ENCODE results near the gene DYNC1I1.

The DYNC1I1 gene

DNA sequence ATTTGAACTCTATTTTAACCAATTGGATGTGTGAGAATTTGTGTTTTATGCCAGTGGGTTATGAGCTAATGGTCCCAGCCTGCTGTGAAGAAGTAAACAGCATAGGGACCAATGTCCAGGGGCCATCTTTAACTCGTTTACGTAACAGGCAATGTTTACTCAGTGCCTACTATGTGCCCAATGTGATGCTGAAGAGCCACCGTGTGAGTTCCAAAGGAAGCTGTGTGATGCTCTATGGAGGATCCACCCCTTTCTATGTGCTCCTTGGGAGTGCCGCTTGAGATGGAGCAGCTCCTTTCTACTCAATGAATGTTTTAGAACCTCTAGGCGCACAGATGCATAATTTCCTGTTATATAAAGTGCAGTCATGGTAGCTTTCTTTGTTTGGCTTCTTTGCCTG, 21.3 kb downstream of the DYNC1I1 start:
- no peak for DNase-seq (ENCODE audit: low spot score)

DNA sequence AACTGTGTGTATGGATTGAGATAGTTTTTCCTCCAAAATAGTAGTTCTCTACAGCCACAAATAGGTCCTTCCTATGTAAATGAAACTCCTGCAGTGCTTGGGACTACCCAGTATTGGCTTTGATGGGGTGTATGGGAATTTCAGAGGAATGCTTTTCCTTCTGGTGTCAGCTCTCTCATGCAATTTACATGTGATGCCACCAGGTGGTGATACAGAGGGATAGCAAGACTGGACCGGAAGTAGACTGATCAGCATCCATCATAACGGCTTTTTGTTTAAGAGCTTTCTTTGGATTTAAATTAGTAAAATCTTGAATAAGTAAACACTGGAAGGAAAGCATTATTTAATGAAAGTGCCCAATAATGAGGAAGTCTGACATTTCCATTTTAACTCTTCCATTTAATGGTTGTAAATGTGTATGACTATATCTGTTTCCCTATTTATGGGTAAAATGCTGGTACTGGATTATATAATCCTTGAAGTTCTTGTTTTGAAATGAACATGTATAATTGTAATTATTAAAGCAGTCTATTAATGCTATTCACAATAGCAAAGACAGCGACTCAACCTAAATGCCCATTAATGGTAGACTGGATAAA, 22.7 kb downstream of the DYNC1I1 start:
- no peak for DNase-seq (ENCODE audit: low spot score)

DNA sequence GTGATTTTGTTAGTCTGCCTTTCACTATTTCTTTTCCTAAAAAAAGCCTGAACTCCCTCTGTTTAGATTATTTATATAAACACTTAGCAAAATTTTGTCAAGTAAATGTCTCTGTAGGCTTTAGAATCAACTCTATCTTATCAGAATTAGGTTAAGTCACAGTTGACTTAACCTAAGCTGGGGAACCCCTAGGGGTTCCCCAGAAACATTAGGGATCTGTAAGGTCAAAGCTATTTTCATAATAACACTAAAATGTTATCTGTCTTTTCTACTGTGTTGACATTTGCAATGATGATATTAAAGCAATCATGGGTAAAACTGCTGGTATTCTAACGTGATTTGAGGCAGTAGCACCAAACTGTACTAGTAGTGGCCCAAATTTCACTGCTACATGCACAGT, 24.3 kb downstream of the DYNC1I1 start:
- no peak for DNase-seq (ENCODE audit: low spot score)

DNA sequence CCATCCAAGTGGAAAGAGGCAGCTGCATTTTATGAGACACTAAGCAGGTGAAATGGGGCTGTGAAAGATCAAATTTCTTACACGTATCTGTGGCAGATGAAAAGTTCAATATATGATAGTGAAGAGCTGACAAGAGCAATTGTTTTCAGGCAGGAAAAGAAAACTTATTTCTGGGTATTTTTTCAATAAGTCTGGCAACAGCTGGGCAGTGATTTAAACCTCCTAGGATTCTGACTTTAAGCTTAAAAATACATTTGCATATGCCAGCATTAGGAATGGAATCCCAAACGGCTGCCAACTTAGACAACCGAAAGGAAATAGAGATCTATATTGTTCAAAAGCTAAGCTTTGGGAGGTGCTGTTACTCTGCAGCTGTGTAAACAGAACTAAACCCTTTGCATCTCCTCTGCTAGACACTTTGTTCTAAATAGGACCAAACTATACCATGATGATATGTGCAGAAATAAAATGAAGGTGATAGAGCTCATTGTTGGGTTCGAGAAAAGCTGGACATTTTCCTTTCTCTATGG, 26.1 kb downstream of the DYNC1I1 start:
- DNase-seq (ENCODE audit: low spot score): no peak

DNA sequence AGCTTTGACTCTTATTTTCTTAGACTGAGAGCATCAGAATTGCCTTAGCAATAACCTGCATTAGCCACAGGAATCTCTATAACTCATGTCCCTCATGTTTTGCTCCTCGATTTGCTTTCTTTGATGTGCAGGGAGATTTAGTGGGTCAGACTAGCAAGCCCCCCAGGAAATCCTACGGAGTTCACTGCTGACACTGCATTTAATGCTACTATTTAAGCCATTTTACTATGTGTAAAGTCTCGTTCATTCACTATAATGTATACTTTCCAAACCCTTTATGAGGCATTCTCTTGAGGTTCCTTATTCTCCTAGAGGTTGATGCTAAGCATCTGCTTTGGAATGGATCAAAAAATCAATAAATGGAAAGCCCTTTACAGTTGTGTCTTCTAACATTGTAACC, 28.4 kb downstream of the DYNC1I1 start:
- no peak for DNase-seq (ENCODE audit: low spot score)

DNA sequence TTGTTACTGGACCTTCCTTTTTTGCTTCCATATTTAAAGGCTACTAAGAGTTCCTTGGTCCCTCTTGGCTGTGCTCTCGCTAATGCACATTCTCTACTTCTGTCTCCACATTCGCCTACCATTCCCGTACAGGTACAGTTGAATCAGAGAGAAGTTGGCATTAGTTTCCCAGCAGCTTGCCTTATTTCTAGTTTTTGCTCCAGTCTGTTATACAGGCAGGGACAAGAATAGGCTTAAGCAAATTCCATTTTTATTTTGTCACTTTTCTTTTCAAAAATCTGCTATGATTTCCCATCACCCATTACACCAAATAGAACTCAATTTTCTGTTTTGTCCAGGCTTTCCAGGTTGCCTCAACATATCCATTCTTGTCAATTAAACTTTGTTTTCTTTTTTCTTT, 29.9 kb downstream of the DYNC1I1 start:
- no peak for DNase-seq (ENCODE audit: low spot score)

DNA sequence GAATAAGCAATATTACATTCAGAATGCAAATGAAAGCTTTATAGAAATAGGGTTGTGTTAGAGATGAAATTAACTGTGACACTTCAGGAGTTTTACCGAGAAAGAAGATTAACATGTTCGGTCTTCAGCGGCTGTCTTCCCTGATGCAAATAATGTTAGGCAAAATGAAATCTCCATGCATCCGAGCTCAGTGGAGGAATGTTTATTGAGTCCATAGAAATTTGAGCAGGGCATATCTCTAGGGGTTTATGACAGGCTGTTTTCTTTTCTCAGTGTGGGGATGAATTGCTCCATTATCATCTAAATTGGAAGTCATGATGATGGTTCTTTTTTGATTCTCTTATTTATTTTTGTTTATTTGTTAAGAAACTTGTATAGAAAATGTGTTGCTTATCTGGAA, 31.7 kb downstream of the DYNC1I1 start:
- no peak for DNase-seq (ENCODE audit: low spot score)

DNA sequence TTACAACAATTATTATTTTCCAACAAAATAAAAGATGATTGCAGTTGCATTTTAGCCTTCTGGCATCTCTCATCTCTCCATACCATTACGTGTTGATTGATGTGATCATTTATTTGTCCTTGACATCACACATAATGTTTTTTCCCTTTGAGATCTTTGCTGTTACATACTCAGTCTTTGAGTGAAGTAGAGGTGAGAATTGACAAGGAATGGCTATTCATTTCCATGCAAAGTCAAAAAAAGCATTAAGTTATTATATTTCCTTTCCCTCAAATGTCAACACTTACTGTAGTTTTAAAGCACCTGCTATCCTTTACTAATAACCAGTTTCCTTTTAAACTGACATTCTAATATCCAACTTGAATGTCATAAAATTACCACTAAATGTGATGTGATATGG, 33.6 kb downstream of the DYNC1I1 start:
- DNase-seq (ENCODE audit: low spot score): no peak

DNA sequence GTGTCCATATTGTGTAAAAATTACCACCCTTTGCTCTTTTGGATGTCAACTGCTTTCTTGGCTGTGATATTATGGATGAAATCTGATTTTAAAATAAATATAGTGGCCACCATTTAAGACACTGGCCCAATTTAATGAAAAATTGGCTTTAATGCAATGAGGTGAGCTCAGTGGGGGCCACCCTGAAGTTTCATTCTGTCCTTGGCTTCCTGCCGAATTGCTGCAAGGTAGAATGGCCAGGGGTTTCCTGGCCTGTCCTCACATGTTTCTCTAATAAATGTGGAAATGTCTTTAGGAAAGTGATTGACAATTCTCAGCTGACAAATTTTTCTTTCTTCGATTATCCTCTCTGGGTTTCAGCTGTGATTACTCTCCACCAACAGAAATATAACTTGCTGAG, 36.0 kb downstream of the DYNC1I1 start:
- DNase-seq (ENCODE audit: low spot score): no peak

DNA sequence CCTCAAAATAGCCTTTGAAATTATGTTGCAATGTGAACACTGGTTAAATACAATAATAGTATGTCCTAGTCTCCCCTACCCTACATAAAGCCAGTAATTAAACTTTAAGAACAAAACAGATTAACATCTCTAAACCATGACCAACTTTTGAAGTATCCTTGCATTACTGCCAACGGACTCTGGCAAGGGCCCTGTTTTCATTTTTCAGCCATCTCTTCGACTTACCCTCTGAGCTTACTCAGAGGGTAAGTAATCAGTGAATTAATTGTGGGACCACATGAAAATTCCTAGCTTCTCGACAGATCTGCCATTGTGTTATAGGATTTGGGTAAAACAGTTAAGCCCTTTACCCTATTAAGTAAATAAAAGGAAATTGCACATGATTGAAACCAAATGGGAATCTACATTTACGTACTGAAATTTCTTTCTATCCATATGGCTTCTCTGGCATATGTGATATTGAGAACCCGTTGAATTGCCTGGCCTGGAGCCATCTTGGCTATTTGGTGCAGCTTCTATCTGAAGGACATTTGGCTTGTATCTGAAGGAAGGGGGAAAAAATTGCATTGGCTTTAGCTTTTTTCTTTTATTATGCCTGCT, 39.6 kb downstream of the DYNC1I1 start:
- no peak for DNase-seq (ENCODE audit: low spot score)

DNA sequence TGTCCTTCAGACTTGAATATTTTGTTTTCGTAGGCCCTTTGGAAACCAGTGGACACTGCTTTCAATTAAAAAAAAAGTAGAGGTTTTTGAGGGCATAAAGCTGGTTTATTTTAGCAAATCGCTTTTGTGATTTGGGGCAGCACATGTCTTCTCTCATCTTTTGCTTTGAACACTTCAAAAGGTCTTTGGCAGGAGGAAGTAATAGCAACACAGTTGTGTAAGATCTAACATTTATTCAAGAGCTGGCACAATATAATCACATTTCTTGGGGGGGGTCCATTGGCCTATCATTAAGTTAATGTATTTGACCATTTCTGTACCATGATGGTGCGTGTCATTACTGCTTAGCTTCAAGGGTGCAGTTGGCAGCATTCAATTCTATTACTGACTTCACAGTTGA, 42.4 kb downstream of the DYNC1I1 start:
- DNase-seq (ENCODE audit: low spot score): no peak

DNA sequence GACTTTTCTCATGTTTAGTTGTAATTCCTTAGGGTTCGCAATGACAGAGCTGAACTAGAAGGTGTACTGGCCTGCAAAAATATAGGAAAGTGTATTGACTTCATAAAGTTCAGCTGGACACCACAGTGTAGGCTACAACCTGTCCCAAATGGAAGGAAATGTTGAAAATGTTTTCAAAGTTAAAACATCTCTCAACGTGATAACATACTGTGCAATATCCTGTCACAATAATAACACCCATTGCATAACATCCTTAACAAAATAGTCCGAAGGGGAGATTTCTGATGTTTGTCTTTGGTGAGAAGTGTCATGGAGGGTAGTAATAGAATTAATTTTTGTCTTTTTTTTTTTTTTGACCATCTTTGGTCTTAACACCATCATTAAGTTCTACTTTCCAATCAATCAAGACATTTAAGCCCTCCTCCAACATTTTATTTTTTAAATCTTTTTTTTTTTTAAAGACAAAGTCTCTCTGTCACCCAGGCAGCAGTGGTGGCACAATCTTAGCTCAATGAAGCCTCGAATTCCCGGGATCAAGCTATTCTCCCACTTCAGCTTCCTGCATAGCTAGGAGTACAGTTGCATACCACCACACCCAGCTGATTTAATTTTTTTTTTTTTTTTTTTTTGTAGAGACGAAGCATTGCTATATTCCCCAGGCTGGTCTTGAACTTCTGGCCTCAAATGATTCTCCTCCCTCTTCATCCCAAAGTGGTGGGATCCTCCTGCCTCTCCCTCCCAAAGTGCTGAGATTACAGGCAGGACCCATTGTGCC, 45.7 kb downstream of the DYNC1I1 start:
- DNase-seq (ENCODE audit: low spot score): no peak

DNA sequence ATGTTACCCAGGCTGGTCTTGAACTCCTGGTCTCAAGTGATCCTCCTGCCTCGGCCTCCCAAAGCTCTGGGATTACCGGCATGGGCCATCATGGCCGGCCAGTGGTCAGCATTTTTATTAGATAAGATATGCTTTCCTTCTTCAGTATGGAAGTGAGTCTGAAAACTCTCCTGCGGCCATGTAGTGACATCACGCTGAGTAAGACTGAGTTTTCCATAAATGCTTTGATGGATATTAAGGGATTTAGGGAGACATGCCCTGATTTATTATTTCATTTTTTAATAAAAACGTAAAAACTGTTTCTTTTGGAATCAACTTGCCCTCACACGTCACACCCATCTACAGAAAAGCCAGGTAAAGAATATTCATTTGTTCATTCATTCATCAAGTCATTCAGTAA, 48.4 kb downstream of the DYNC1I1 start:
- no peak for DNase-seq (ENCODE audit: low spot score)

DNA sequence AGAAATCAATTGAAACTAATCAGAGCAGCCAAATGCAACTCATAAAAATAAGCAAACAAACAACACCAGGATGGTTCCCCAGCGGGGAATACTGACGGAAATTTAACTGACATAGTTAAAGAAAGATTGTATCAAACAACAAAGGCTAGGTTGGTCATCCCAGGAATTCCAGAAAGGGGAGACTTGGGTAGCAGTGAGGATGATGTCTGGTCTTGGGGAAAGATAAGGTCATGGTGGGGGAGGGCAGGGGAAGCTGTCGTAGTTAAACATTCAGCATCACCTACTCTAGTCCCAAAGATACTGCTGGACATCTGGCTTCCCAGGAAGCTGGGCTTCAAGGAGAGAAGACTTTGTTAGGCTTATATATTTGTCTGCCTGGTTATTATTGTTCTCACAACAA, 50.4 kb downstream of the DYNC1I1 start:
- DNase-seq (ENCODE audit: low spot score): no peak

DNA sequence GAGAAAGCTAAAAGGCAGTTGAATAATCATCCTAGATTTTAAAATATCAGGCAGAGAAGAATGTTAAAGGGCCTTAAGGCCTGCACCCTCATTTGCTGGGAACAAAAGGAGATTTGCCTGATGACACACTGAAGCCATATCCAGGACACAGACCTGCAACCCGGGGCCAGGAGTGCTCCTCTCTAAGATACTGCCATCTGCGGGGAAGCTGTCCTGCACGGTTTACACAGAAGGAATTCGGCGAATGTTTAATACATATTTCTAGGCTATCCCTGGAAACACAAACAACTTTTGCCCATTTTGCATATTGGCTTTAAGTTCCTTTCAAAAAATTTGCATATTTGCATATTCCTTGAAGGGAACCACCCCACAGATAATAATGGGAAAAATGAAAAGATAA, 52.3 kb downstream of the DYNC1I1 start:
- DNase-seq (ENCODE audit: low spot score): no peak

DNA sequence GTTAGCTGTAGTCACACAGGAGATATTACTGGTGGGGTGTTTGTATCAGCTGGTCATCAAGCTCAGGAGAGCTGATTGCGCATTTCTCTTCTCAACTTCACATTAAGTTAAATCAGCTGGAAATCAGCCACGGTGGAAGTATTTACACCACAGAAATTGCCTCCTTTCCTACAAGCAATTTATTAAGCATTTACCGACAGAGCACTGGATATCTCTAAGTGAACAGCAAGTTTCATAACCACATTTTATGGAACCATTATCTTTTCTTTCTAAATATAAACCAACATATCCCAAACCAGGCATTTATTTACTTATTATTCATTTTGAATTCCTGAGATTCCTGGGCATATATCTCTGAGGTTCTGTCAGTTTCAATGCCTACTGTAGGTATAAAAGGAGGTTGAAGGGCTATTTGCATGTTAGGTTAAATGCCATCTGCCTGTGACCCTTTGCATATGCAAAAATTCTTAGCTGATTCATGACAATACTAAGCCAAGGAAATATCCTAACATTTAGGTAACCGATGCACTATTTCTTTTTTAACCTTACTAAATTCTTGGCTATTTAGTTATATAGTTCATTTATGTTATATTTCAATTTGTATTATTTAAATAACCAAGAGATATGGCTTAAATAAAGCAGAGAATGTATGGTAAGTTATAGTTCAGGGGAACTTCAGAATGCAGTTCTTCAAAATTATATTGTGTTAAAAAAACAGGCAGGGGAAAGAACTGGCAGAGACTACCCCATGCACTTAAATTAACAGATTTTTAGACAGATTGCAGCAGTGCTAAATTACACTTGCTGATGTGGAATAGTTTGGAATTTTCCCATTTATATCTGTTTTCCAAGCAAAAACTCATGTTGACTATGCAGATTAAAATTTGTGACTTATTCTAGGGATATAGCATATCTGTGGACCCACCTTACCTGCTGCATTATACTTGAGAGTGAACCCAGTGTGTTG, 56.8 kb downstream of the DYNC1I1 start:
- DNase-seq (ENCODE audit: low spot score): no peak

DNA sequence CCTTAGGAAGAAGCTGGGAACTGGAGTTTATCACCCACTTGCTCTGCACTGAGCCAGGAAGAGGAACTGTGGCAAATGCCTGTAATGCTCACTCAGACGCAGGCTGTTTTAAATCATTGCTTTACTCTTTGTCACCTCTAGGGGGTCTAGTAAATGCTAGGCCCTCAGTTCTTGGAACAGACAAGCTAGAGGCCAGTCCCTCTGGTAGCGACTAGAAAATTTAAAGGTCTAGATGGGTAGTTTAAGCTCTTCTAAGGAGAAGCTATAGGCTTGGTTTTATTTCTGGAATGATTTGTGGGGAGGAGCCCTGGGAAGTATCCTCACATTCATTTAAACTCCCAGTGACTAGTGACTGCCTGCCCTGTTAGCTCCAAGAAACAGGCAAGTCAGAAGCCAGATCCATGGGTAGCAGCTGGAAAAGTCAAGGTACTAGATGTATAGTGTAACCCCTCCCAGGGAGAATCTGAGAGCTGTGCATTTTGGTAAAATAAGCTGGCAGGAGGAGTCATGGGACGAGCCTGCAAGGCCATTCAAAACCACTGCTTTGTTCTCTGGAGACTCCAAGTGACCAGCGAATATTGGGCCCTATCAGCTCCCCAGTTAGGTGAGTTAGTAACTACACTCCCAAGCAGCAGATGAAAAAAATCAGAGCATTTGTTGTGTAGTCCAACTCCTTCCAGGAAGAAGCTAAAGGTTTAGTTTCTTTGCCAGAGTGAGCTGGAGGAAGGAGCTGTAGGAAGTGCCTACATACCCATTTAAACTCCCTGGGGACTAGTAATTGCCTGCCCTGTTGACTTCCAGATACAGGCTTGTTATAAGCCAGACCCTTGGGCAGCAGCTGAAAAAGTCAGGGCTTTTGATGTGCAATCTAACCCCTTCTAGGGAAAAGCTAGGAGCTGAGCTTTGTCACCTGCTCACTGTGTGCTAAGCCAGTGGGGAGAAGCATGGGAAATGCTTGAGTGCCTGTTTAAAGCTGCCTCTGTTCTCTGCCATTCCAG, 68.9 kb downstream of the DYNC1I1 start:
- no peak for DNase-seq (ENCODE audit: low spot score)

DNA sequence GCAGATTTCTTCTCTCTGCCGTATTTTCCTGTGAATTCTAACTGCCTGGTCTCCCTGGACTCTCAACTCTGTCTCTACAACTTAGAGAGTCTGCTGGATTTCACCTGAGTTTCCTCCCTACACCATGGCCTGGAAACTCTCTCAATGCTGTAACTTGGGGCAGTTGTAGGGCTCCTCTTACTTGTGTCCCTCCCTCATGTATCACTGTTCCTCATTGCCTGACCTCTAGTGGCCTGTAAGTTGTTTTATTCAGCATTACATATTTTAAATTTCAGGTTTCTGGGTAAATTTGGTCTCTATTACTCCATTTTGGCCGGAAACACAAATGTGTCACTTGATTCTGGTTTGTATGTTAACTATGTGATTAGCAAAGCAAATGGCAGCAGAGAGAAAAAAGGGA, 70.9 kb downstream of the DYNC1I1 start:
- DNase-seq (ENCODE audit: low spot score): no peak

DNA sequence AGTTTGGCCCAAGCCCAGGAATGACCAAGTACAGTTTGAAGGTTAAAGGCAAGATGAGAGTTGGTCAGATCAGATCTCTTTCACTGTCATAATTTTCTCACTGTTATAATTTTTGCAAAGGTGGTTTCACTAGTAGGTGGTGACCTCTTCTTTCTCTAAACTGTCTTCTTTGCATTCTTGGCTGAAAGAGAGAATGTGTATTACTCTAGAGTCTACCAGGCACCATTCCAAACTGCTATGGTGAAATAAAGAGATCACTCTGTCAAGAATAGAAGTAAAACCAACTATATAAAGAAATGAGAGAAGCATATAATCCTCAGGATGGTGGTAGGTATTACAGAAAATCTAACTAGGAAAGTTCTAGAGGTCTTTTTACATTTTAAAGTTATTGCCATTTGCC, 72.7 kb downstream of the DYNC1I1 start:
- no peak for DNase-seq (ENCODE audit: low spot score)

DNA sequence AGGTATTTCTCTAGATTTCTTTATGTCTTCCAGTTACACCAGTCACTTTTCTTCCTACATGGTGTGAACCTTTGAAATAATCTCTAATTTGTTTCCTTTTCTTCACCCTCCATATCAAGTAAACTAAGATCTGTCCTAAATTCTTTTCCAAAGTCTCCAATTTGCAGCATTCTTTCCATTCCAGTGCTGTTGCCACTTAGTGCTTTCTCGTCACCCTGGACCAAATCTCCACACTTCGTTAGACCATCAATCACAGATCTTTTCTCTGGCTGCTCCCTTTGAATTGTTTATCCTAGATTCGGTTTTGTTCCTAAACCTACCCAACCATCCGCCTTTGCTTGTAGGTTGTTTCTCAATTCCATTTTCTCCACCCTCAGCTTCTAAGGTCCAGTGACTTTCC, 74.7 kb downstream of the DYNC1I1 start:
- DNase-seq (ENCODE audit: low spot score): no peak

DNA sequence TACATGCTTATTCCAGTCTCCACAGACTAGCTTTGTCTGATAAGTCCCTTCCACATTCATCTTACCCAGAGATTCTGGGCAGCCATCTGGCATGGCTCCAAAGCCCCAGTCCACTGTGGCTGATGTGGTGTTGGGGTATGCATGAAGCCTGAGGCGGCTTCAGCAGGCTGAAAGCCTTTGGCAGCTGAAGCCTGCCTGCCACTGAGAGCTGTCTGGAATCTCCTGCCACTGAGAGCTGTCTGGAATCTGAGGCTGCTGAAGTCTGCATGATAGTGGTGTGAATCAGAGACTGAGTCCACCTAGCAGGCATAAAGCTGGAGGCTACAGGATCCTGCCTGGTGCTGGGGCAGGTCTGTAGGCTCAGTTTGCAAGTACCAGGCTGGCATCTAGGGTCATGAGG, 87.1 kb downstream of the DYNC1I1 start:
- no peak for DNase-seq (ENCODE audit: low spot score)

All from CD4-positive, alpha-beta T cell treated with Interleukin-15 for 4 hours (primary cell).